ENCODE results near the gene VPS45.

Gene VPS45

DNA sequence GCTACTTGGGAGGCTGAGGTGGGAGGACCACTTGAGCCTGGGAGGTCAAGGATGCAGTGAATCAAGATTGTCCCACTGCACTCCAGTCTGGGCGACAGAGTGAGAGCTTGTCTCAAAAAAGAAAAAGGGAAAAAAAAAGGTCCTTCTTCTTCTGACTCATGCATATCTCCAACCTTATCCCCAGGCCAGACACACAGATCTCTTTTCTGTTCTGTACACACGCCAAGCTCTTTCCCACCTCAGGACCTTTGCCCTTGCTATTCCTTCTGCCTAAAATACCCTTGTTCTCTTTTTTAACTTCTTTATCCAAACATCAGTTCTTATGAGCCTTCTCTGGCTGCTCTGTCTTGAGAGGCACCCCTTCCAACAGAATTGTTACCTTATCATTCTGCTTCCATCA, 104.2 kb downstream of the VPS45 start:
- no peak overlapping the region for H3K4me3 ChIP-seq (ENCODE audit: control insufficient read depth, low read depth, low read length)
- DNase-seq (ENCODE audit: low read depth) = no peak
- TF ChIP-seq, protein P1, sequence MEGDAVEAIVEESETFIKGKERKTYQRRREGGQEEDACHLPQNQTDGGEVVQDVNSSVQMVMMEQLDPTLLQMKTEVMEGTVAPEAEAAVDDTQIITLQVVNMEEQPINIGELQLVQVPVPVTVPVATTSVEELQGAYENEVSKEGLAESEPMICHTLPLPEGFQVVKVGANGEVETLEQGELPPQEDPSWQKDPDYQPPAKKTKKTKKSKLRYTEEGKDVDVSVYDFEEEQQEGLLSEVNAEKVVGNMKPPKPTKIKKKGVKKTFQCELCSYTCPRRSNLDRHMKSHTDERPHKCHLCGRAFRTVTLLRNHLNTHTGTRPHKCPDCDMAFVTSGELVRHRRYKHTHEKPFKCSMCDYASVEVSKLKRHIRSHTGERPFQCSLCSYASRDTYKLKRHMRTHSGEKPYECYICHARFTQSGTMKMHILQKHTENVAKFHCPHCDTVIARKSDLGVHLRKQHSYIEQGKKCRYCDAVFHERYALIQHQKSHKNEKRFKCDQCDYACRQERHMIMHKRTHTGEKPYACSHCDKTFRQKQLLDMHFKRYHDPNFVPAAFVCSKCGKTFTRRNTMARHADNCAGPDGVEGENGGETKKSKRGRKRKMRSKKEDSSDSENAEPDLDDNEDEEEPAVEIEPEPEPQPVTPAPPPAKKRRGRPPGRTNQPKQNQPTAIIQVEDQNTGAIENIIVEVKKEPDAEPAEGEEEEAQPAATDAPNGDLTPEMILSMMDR (conservative IDR thresholded peaks at IDR 0.05; ENCODE audit: control insufficient read depth, insufficient read depth, low read depth, low read length) = no peak

DNA sequence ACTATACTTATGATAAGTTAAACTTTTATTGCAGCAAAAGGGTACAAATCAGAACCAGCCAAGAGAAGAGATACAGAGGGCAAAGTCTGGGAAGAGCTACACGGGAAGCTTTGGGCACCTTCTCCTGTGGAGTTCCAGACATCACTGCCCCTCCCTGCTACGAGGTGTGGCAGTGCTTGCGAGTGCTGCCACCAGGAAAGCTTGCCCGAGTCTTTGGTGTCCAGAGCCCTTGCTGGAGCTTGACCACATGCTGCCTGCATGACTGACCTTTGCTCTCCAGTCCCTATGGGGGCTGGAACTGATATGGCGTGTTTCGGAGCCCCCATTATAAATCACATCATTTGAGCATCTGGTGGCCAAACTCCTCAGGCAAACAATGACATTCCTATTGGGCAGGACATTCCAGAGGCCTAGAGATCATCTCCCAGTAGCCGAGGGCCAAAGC, 105.6 kb downstream of the VPS45 start:
- TF ChIP-seq, protein P1 (conservative IDR thresholded peaks at IDR 0.05; ENCODE audit: control insufficient read depth, insufficient read depth, low read depth, low read length) = no peak
- no peak for DNase-seq (ENCODE audit: low read depth)
- H3K4me3 ChIP-seq (ENCODE audit: control insufficient read depth, low read depth, low read length) = no peak overlapping the region

DNA sequence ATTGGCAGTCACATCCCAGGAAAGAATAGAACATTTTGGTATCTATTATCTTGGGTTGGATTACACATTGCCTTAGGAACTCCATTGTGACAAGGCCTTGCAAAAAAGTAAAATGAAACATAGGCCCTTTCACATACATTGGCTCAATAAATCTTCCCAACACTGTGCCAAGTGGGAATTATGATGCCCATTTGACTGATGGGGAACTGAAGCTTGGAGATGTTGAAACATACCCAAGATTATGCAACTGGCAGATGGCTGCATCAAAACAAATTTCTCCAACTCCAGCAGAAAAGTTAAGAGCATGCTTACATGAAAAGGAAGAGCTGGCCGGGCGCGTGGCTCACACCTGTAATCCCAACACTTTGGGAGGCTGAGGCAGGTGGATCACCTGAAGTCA, 109.0 kb downstream of the VPS45 start:
- no peak overlapping the region for H3K4me3 ChIP-seq (ENCODE audit: control insufficient read depth, low read depth, low read length)
- TF ChIP-seq, protein P1 (conservative IDR thresholded peaks at IDR 0.05; ENCODE audit: control insufficient read depth, insufficient read depth, low read depth, low read length) = no peak
- peak; percentile 45 for DNase-seq (ENCODE audit: low read depth)

DNA sequence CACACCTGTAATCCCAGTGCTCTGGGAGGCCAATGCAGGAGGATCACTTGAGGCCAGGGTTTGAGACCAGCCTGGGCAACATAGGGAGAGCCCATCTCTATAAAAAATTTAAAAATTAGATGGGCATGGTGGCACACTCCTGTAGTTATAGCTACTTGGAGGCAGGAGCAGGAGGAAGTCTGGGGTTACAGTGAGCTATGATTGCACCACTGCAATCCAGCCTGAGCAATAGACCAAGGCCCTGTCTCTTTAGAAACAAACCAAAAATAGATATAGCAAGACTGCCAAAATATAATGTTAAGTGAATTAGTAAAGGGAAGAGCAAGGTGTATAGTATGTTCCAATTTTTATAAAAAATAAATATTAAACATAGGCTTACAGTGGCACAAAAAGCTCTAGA, 111.0 kb downstream of the VPS45 start:
- no peak overlapping the region for H3K4me3 ChIP-seq (ENCODE audit: control insufficient read depth, low read depth, low read length)
- TF ChIP-seq, protein P1 (conservative IDR thresholded peaks at IDR 0.05; ENCODE audit: control insufficient read depth, insufficient read depth, low read depth, low read length) = no peak
- no peak for DNase-seq (ENCODE audit: low read depth)

DNA sequence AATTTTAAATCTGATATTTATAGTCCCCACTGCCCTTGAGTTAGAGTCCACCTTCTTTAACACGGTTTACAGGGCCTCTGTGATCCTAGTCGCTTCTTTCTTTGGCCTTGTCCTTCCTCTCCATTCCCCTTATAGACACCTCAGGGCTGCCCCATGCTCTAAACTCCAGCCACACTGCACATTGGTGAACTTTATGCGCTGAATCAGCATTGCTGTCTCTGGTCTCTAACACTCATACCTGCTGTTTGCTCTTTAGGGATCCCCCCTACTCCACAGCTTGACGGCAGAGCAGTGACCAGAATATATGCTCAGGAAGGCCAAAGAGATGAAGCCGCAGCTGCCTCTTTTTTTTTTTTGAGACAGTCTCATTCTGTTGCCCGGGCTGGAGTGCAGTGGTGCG, 112.3 kb downstream of the VPS45 start:
- TF ChIP-seq, protein P1 (conservative IDR thresholded peaks at IDR 0.05; ENCODE audit: control insufficient read depth, insufficient read depth, low read depth, low read length) = no peak
- no peak for DNase-seq (ENCODE audit: low read depth)
- no peak overlapping the region for H3K4me3 ChIP-seq (ENCODE audit: control insufficient read depth, low read depth, low read length)

DNA sequence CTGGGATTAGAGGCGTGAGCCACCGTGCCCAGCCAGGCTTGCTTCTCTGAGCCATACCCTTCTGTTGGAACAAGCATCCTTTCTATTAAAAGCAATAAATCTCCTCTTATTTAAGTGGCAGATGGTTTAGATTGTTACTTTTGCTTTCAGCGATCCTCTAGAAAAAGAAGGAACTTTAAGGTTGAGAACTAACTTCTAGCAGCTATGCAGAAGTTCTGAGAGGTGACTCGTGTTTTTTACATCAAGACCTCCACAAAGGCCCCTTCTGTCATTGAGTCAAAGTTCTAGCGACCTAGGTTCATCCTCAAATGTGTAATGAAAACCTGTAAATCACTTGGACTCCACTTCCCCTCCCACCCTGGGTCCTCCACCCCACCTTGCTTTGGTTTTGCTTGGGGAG, 112.9 kb downstream of the VPS45 start:
- no peak for DNase-seq (ENCODE audit: low read depth)
- no peak overlapping the region for H3K4me3 ChIP-seq (ENCODE audit: control insufficient read depth, low read depth, low read length)
- TF ChIP-seq, protein P1 (conservative IDR thresholded peaks at IDR 0.05; ENCODE audit: control insufficient read depth, insufficient read depth, low read depth, low read length) = no peak

DNA sequence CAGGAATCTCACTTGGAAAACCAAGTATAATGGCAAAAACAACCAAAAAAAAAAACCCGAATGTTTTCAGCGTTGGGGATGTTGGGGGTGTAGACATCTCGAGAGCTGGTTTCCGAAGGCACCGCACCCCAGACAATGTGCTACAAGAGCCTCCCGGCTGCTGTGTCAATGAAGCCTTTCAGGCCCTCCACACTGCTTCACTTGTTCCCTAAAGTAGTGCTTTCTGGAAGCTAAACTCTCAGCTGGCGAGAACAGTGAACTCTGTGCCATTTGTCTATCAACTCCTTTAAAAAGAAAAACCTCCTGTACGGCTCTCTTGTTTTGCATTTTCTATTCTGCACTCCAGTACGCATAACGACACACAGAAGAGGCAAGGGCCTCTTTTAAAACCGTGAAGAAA, 114.7 kb downstream of the VPS45 start:
- no peak for DNase-seq (ENCODE audit: low read depth)
- H3K4me3 ChIP-seq (ENCODE audit: control insufficient read depth, low read depth, low read length) = no peak overlapping the region
- TF ChIP-seq, protein P1 (conservative IDR thresholded peaks at IDR 0.05; ENCODE audit: control insufficient read depth, insufficient read depth, low read depth, low read length) = no peak
